GM19455 (cell line): ENCODE measurements around the gene CNNM3.

Experiments
- ATAC-seq: cut with Tn5 transposase; IDR thresholded peaks from one replicate; pipeline ENCODE4 v1.9.1; 2021; ENCODE audit not compliant: unreplicated experiment

Gene CNNM3

GRCh38 chr2:96838345-96839292 is 22.6 kb downstream of the CNNM3 start:
- no peak for ATAC-seq

- ATAC-seq, result peak; percentile 68
These were observed 23.3 kb downstream of the CNNM3 start for GRCh38 chr2:96839293-96839874.

GRCh38 chr2:96839875-96840850 is 24.1 kb downstream of the CNNM3 start:
- no peak for ATAC-seq

GRCh38 chr2:96841701-96842495 is 25.8 kb downstream of the CNNM3 start:
- no peak for ATAC-seq

- no peak for ATAC-seq
These were observed 26.5 kb downstream of the CNNM3 start for GRCh38 chr2:96842600-96842999.

GRCh38 chr2:96843538-96844268 is 27.6 kb downstream of the CNNM3 start, which contains the start of gene ANKRD23:
TSS of gene ANKRD23 (minus strand) at chr2:96844021. CDS start at chr2:96843992, 29 bp downstream.
- no peak for ATAC-seq

- ATAC-seq, result no peak
These were observed 28.3 kb downstream of the CNNM3 start for GRCh38 chr2:96844405-96844808.

GRCh38 chr2:96846825-96847224 is 30.8 kb downstream of the CNNM3 start:
- ATAC-seq, result no peak

- ATAC-seq, result no peak
These were observed 31.5 kb downstream of the CNNM3 start for GRCh38 chr2:96847586-96847985.

GRCh38 chr2:96848264-96848663 is 32.2 kb downstream of the CNNM3 start:
- no peak for ATAC-seq

- no peak for ATAC-seq
These were observed 36.6 kb downstream of the CNNM3 start for GRCh38 chr2:96852667-96853066.

- no peak for ATAC-seq
These were observed 37.3 kb downstream of the CNNM3 start for GRCh38 chr2:96853321-96853720.

- ATAC-seq, result peak; percentile 14
These were observed 41.0 kb downstream of the CNNM3 start for GRCh38 chr2:96856776-96857666.

GRCh38 chr2:96857667-96858372 is 41.8 kb downstream of the CNNM3 start, which contains the start of gene ANKRD39:
TSS of gene ANKRD39 (minus strand) at chr2:96858016. CDS start at chr2:96857987, 29 bp downstream.
- ATAC-seq, result peak; percentile 93

GRCh38 chr2:96859099-96859649 is 43.1 kb downstream of the CNNM3 start:
- ATAC-seq, result no peak

- no peak for ATAC-seq
These were observed 43.6 kb downstream of the CNNM3 start for GRCh38 chr2:96859681-96860064.
